KOPT-K1 (cell line): Measurements from ENCODE around the gene SUPT6H.
A peak's percentile ranks its signal among the peaks of the same experiment; 100 is the strongest.
"Not testable (repeated sequence)": the region's sequence is repeated elsewhere in the genome, so short reads cannot be mapped to it uniquely, and the experiment has no call there.

Experiments used
- H3K27ac ChIP-seq: fragments of 200-600 bp; sonication (generic); 2 replicates; pipeline ENCODE4 v1.5.1; 2016; ENCODE audit warnings: antibody characterized with exemption, mild to moderate bottlenecking, low read depth, low read length; ENCODE audit not compliant: poor library complexity, severe bottlenecking
- H3K36me3 ChIP-seq: fragments of 200-600 bp; sonication (generic); 2 replicates; pipeline ENCODE4 v1.5.1; 2017; ENCODE audit warnings: antibody characterized with exemption, mild to moderate bottlenecking, low read length, moderate library complexity; ENCODE audit not compliant: insufficient read depth
- H3K9me3 ChIP-seq: fragments of 200-600 bp; sonication (generic); 2 replicates; pipeline ENCODE4 v1.5.1; 2017; ENCODE audit warnings: antibody characterized with exemption, low read length, mild to moderate bottlenecking; ENCODE audit not compliant: insufficient read depth, poor library complexity, severe bottlenecking

SUPT6H gene

GRCh38 chr17:28716740-28717577 is 55.0 kb downstream of the SUPT6H start:
- no peaks in the 10 kb centered on the region for H3K9me3 ChIP-seq
- H3K27ac ChIP-seq, result no peak overlapping the region
- H3K36me3 ChIP-seq, result peaks cover 18% of the 10 kb centered on the region

GRCh38 chr17:28717578-28718332 is 55.8 kb downstream of the SUPT6H start, which contains the start of gene RAB34:
RAB34 (minus strand) TSS chr17:28717868; CDS start chr17:28717266, 602 bp downstream.
- Histone ChIP-seq H3K27ac (no peak within 1 kb of the TSS), H3K9me3 (no peaks in the 10 kb centered on the region), H3K36me3 (peaks cover 26% of the 10 kb centered on the region)

- H3K36me3 ChIP-seq, result peaks cover 34% of the 10 kb centered on the region
These were observed 56.5 kb downstream of the SUPT6H start for GRCh38 chr17:28718333-28719020.

GRCh38 chr17:28719021-28719433 is 57.0 kb downstream of the SUPT6H start:
- Histone ChIP-seq H3K36me3 (peaks cover 39% of the 10 kb centered on the region), H3K9me3 (no peaks in the 10 kb centered on the region), H3K27ac (peak overlapping the region; percentile 97)

More at GRCh38 chr17:28718333-28719020, 56.5 kb downstream of the SUPT6H start:
- Histone ChIP-seq H3K9me3 (no peaks in the 10 kb centered on the region), H3K27ac (no peak overlapping the region)

- peaks cover 53% of the 10 kb centered on the region for H3K36me3 ChIP-seq
- peak overlapping the region; percentile 97 for H3K27ac ChIP-seq
- H3K9me3 ChIP-seq, result no peaks in the 10 kb centered on the region
These were observed 58.4 kb downstream of the SUPT6H start for GRCh38 chr17:28720247-28720996.

- peak overlapping the region; percentile 97 for H3K27ac ChIP-seq
These were observed 59.0 kb downstream of the SUPT6H start for GRCh38 chr17:28720997-28721329.

GRCh38 chr17:28722417-28723158 is 60.6 kb downstream of the SUPT6H start:
- no peaks in the 10 kb centered on the region for H3K9me3 ChIP-seq
- peaks cover 57% of the 10 kb centered on the region for H3K36me3 ChIP-seq
- no peak overlapping the region for H3K27ac ChIP-seq

More at GRCh38 chr17:28720997-28721329, 59.0 kb downstream of the SUPT6H start:
- H3K36me3 ChIP-seq, result peaks cover 57% of the 10 kb centered on the region
- H3K9me3 ChIP-seq, result not testable (repeated sequence)

GRCh38 chr17:28723159-28723835 is 61.3 kb downstream of the SUPT6H start:
- H3K9me3 ChIP-seq, result no peaks in the 10 kb centered on the region
- H3K36me3 ChIP-seq, result peaks cover 57% of the 10 kb centered on the region
- H3K27ac ChIP-seq, result no peak overlapping the region

GRCh38 chr17:28723836-28724499 is 62.0 kb downstream of the SUPT6H start:
- H3K36me3 ChIP-seq, result peaks cover 57% of the 10 kb centered on the region
- not testable (repeated sequence) for H3K9me3 ChIP-seq, H3K27ac ChIP-seq

GRCh38 chr17:28724500-28725165 is 62.6 kb downstream of the SUPT6H start:
- no peaks in the 10 kb centered on the region for H3K9me3 ChIP-seq
- peaks cover 57% of the 10 kb centered on the region for H3K36me3 ChIP-seq
- H3K27ac ChIP-seq, result no peak overlapping the region

- Histone ChIP-seq H3K27ac (peak overlapping the region; percentile 52), H3K36me3 (peaks cover 56% of the 10 kb centered on the region), H3K9me3 (no peaks in the 10 kb centered on the region)
These were observed 63.2 kb downstream of the SUPT6H start for GRCh38 chr17:28725166-28725659.

- H3K9me3 ChIP-seq, result no peaks in the 10 kb centered on the region
- H3K27ac ChIP-seq, result peak overlapping the region; percentile 52
- peaks cover 51% of the 10 kb centered on the region for H3K36me3 ChIP-seq
These were observed 63.7 kb downstream of the SUPT6H start for GRCh38 chr17:28725660-28726225.
